Measurements from ENCODE around the gene KCNS3. TPM values are rescaled to one million over a fixed set of nuclear protein-coding genes. Genes with fewer than 3 reads are reported as not detected.

The KCNS3 gene
- total RNA-seq, 1 donor from 2014 or later = 20.1 TPM

DNA sequence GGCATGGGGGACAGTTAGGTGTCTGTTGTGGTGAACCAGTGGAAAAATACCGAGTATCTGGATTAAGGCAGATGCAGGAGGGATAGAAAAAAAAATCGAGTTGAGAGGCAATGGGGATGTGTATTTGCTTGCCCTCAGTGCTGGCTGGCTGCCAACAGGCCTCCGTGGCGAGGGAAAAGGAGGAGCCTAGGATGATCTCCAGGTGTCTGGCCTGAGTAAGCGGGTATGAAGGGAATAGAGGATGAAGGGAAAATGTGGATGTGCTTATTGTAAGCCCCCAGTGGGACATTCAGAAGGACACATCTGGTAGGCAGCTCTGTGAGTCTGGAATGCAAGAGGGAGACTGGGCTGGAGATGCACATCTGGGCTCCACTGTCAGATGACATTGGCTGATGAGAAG, 22.8 kb downstream of the KCNS3 start:
- no peaks in the 10 kb centered on the region for H3K9me3 ChIP-seq
- no peaks in the 10 kb centered on the region for H3K27me3 ChIP-seq
- H3K4me1 ChIP-seq = no peaks in the 10 kb centered on the region
- no peak overlapping the region for H3K27ac ChIP-seq
- DNase-seq (ENCODE audit: extremely low spot score in 2 of 2) = no peak
- no peaks in the 10 kb centered on the region for H3K36me3 ChIP-seq
- TF ChIP-seq POLR2AphosphoS5 (IDR thresholded peaks at IDR 0.05; ENCODE audit: insufficient read depth in 1 of 2, low read depth in 1 of 2) = no peak
- TF ChIP-seq POLR2A (IDR thresholded peaks at IDR 0.05) = no peak
- TF ChIP-seq, protein P1, sequence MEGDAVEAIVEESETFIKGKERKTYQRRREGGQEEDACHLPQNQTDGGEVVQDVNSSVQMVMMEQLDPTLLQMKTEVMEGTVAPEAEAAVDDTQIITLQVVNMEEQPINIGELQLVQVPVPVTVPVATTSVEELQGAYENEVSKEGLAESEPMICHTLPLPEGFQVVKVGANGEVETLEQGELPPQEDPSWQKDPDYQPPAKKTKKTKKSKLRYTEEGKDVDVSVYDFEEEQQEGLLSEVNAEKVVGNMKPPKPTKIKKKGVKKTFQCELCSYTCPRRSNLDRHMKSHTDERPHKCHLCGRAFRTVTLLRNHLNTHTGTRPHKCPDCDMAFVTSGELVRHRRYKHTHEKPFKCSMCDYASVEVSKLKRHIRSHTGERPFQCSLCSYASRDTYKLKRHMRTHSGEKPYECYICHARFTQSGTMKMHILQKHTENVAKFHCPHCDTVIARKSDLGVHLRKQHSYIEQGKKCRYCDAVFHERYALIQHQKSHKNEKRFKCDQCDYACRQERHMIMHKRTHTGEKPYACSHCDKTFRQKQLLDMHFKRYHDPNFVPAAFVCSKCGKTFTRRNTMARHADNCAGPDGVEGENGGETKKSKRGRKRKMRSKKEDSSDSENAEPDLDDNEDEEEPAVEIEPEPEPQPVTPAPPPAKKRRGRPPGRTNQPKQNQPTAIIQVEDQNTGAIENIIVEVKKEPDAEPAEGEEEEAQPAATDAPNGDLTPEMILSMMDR (IDR thresholded peaks at IDR 0.05) = no peak
- intact Hi-C loops (cut with DNase I) = no loop called here
- no peak overlapping the region for H3K4me3 ChIP-seq

DNA sequence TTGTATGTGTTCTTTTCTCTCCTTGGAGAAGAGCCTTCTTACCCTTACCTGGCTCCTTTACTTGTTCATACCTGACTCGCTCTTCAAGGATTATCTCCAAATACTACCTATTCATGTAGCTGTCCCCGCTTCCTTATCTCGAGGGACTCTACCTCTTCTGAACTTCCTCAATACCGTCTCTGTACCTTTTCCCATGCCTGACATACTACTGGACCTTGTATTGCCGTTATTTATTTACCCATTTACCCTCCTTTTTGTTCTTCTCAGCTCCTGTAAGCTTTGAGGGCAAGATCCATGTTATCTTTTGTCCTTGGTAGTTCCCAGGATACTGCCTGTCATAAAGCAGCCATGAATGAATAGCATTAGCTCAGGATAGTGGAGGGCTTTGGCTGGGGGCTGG, 32.5 kb downstream of the KCNS3 start:
- H3K4me3 ChIP-seq = no peak overlapping the region
- peaks cover 2% of the 10 kb centered on the region for H3K4me1 ChIP-seq
- intact Hi-C loops (cut with DNase I) = no loop called here
- H3K27me3 ChIP-seq = no peaks in the 10 kb centered on the region
- TF ChIP-seq POLR2AphosphoS5 (IDR thresholded peaks at IDR 0.05; ENCODE audit: insufficient read depth in 1 of 2, low read depth in 1 of 2) (no peak), POLR2A (IDR thresholded peaks at IDR 0.05) (no peak)
- TF ChIP-seq, protein P1 (IDR thresholded peaks at IDR 0.05) = no peak
- no peaks in the 10 kb centered on the region for H3K9me3 ChIP-seq
- no peaks in the 10 kb centered on the region for H3K36me3 ChIP-seq
- no peak for DNase-seq (ENCODE audit: extremely low spot score in 2 of 2)
- no peak overlapping the region for H3K27ac ChIP-seq

DNA sequence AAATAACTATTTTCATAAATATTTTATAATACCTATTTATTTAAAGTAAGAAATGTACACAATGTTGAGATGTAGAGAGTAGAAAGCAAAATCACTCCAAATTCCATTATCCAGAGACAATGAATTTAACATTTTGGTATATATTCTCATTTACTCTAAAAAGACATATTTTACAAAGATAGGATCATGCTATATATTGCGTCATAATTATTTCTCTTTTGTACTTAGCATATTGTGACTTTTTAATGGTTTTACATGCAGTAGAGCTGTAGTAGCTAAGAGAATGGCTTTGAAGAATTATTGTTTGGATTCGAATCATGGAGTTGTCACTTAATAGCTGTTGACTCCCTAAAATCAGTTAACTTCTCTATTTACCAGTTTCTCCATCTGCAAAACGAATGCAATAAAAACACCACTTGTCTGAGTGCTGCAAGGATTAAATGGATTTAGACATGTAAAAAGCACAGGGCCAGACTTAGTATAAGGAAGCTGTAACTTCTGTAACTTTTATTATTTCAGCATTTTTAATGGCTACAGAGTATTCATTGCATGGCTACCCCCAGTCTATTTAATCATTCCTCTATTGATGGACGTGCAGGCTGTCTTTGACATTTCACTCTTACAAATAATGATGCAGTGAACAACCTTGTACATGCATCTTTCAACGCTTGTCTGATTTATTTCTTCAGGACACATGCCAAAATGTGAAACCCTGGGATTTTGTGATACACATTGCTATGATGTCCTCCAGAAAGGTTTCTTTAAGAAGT, 33.2 kb downstream of the KCNS3 start:
- no peak for DNase-seq (ENCODE audit: extremely low spot score in 2 of 2)

DNA sequence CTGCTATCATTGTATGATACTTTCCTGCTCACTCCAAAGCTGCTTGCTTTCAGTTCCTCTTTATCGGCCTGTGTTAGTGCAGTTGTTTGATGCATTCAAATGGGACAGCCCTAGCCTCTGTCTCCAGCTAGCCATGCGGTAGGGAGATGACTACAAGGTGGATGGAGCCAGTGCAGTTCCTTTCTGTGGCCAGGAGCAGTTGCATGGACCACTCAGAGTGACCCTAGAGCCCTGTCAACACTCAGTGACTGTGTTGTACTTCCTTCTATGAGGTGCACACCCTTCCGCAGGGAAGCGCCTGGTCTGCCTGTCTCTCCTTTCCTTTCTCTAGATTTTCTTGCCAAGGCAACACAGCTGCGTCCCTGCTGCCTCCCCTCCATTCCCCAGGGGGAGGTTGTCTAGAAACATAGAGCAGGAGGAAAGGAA, 33.8 kb downstream of the KCNS3 start:
- intact Hi-C loops (cut with DNase I) = no loop called here
- H3K4me1 ChIP-seq = peaks cover 5% of the 10 kb centered on the region
- H3K9me3 ChIP-seq = no peaks in the 10 kb centered on the region
- DNase-seq (ENCODE audit: extremely low spot score in 2 of 2) = no peak
- TF ChIP-seq POLR2AphosphoS5 (IDR thresholded peaks at IDR 0.05; ENCODE audit: insufficient read depth in 1 of 2, low read depth in 1 of 2) (no peak), POLR2A (IDR thresholded peaks at IDR 0.05) (no peak)
- TF ChIP-seq, protein P1 (IDR thresholded peaks at IDR 0.05) = no peak
- no peaks in the 10 kb centered on the region for H3K36me3 ChIP-seq
- no peaks in the 10 kb centered on the region for H3K27me3 ChIP-seq
- H3K27ac ChIP-seq = no peak overlapping the region
- H3K4me3 ChIP-seq = no peak overlapping the region

More for the DNA sequence above, 33.2 kb downstream of the KCNS3 start:
- intact Hi-C loops (cut with DNase I) = no loop called here
- TF ChIP-seq, protein P1 (IDR thresholded peaks at IDR 0.05) = no peak
- TF ChIP-seq POLR2A (IDR thresholded peaks at IDR 0.05) (no peak), POLR2AphosphoS5 (IDR thresholded peaks at IDR 0.05; ENCODE audit: insufficient read depth in 1 of 2, low read depth in 1 of 2) (no peak)
- no peaks in the 10 kb centered on the region for H3K27me3 ChIP-seq
- H3K9me3 ChIP-seq = no peaks in the 10 kb centered on the region
- no peak overlapping the region for H3K4me3 ChIP-seq
- peaks cover 5% of the 10 kb centered on the region for H3K4me1 ChIP-seq
- no peak overlapping the region for H3K27ac ChIP-seq
- no peaks in the 10 kb centered on the region for H3K36me3 ChIP-seq

DNA sequence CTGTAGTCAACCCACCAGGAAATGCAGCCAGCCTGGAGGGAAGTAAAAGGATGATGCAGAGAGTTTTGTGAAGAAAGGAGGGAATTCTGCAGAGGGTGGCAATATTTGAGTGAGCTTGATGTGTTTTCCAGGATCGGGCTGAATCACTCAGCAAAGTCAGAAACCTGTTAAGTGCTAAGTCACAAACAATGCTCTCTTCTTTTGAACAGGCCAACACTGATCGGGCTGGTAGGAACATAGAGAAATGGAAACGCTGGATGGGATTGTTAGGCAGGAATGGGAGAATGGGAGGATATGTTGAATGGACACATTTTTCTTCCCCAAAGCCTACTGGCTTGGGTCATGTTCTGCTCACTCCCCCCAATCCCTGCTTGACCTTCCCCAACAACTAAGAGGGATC, 36.6 kb downstream of the KCNS3 start:
- H3K27ac ChIP-seq = no peak overlapping the region
- no peaks in the 10 kb centered on the region for H3K9me3 ChIP-seq
- no peak for DNase-seq (ENCODE audit: extremely low spot score in 2 of 2)
- no peak overlapping the region for H3K4me3 ChIP-seq
- no peaks in the 10 kb centered on the region for H3K27me3 ChIP-seq
- H3K4me1 ChIP-seq = peaks cover 5% of the 10 kb centered on the region
- intact Hi-C loops (cut with DNase I) = no loop called here
- TF ChIP-seq, protein P1 (IDR thresholded peaks at IDR 0.05) = no peak
- no peak for TF ChIP-seq POLR2A (IDR thresholded peaks at IDR 0.05)
- no peak for TF ChIP-seq POLR2AphosphoS5 (IDR thresholded peaks at IDR 0.05; ENCODE audit: insufficient read depth in 1 of 2, low read depth in 1 of 2)
- H3K36me3 ChIP-seq = no peaks in the 10 kb centered on the region

All from vagina (tissue), 2 donors.